Upper lobe of right lung (tissue), 1 donor: Measurements from ENCODE around the gene APOC4. TPM values are rescaled to one million over a fixed set of nuclear protein-coding genes. Genes with fewer than 3 reads are reported as not detected.

ENCODE experiments used
- ATAC-seq: fragments of 200-7000 bp; cut with Tn5 transposase; one replicate; pipeline ENCODE4 v1.9.1; 2020; ENCODE audit warnings: mild to moderate bottlenecking, moderate library complexity
- DNase-seq: peaks from one replicate; pipeline ENCODE4 v3.0.0-alpha.2; 2020
- H3K27ac ChIP-seq: fragments of 200-600 bp; one replicate; pipeline ENCODE4 v1.8.0; 2022
- H3K27me3 ChIP-seq: fragments of 200-600 bp; one replicate; pipeline ENCODE4 v1.8.0; 2022; ENCODE audit warnings: mild to moderate bottlenecking
- H3K36me3 ChIP-seq: fragments of 200-600 bp; one replicate; pipeline ENCODE4 v1.8.0; 2022
- H3K4me1 ChIP-seq: fragments of 200-600 bp; one replicate; pipeline ENCODE4 v1.8.0; 2022
- H3K4me3 ChIP-seq: fragments of 200-600 bp; one replicate; pipeline ENCODE4 v1.8.0; 2022; ENCODE audit warnings: mild to moderate bottlenecking
- H3K9me3 ChIP-seq: fragments of 200-600 bp; one replicate; pipeline ENCODE4 v1.8.0; 2022
- intact Hi-C: fragments of 100-400 bp; cut with DNase I; formaldehyde crosslinking; loops from one replicate; pipeline ENCODE4 v1.11.0; 2022
- total RNA-seq: library from RNA; stranded (reverse); fragmentation: NEBNext Ultra II Directional; extraction: Animal tissue kit (Norgen Biotek cat#: 25700); gene quantifications from one replicate; pipeline ENCODE4 v1.2.1, GENCODE V29; 2021
- TF ChIP-seq, protein P1 (sequence below): fragments of 200-600 bp; IDR thresholded peaks from one replicate; pipeline ENCODE4 v1.8.0; 2022; ENCODE audit warnings: antibody characterized with exemption
- donor health status: DM: no; HTN: yes; CAD: no; lungs with severe emphysema.

Gene APOC4
- total RNA-seq, 1 donor from 2014 or later, result not detected

GRCh38 chr19:44955505-44956439 is 13.7 kb downstream of the APOC4 start:
- peaks cover 5% of the 10 kb centered on the region for H3K36me3 ChIP-seq
- no peaks in the 10 kb centered on the region for H3K9me3 ChIP-seq
- peak overlapping the region; percentile 89 for H3K27ac ChIP-seq
- TF ChIP-seq, protein P1, sequence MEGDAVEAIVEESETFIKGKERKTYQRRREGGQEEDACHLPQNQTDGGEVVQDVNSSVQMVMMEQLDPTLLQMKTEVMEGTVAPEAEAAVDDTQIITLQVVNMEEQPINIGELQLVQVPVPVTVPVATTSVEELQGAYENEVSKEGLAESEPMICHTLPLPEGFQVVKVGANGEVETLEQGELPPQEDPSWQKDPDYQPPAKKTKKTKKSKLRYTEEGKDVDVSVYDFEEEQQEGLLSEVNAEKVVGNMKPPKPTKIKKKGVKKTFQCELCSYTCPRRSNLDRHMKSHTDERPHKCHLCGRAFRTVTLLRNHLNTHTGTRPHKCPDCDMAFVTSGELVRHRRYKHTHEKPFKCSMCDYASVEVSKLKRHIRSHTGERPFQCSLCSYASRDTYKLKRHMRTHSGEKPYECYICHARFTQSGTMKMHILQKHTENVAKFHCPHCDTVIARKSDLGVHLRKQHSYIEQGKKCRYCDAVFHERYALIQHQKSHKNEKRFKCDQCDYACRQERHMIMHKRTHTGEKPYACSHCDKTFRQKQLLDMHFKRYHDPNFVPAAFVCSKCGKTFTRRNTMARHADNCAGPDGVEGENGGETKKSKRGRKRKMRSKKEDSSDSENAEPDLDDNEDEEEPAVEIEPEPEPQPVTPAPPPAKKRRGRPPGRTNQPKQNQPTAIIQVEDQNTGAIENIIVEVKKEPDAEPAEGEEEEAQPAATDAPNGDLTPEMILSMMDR, result no peak
- no peaks in the 10 kb centered on the region for H3K27me3 ChIP-seq
- no peak for DNase-seq
- H3K4me3 ChIP-seq, result peak overlapping the region; percentile 95
- H3K4me1 ChIP-seq, result peaks cover 25% of the 10 kb centered on the region
- intact Hi-C loops, result loop anchor here (10.0 kb wide), 1 partner anchor 51 kb away; the partner anchor contains the start of gene APOE
- ATAC-seq, result no peak

DNA sequence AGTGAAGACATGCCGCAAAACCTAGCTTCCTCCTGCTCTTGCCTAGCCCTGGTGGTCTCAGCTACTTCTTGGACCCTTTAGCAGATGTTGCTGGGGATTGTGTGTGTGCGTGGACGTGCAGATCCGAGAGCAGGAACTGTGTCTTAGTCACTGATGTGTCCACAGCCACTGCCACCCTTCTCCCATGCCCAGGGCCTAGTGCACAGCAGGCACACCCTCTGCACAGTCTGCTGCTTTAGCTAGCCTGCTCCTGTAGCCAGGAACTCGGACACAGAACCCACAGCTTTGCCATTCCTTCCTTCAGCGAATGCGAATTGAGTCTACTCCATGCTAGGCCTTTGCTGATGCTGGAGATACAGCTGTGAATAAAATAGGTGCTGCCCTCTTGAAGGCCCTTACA is 15.5 kb downstream of the APOC4 start:
- intact Hi-C loops, result loop anchor here (10.0 kb wide), 1 partner anchor 53 kb away; the partner anchor contains the start of gene APOE
- Histone ChIP-seq H3K4me3 (no peak overlapping the region), H3K4me1 (peaks cover 25% of the 10 kb centered on the region), H3K9me3 (no peaks in the 10 kb centered on the region), H3K27me3 (no peaks in the 10 kb centered on the region), H3K27ac (no peak overlapping the region), H3K36me3 (peaks cover 18% of the 10 kb centered on the region)
- ATAC-seq (no peak), DNase-seq (no peak)
- TF ChIP-seq, protein P1, result no peak

- TF ChIP-seq, protein P1, result no peak
- no peak for DNase-seq
- peaks cover 25% of the 10 kb centered on the region for H3K4me1 ChIP-seq
- H3K4me3 ChIP-seq, result no peak overlapping the region
- H3K27me3 ChIP-seq, result no peaks in the 10 kb centered on the region
- H3K27ac ChIP-seq, result no peak overlapping the region
- no peaks in the 10 kb centered on the region for H3K9me3 ChIP-seq
- peaks cover 23% of the 10 kb centered on the region for H3K36me3 ChIP-seq
- no peak for ATAC-seq
- intact Hi-C loops, result loop anchor here (10.0 kb wide), 1 partner anchor 53 kb away; the partner anchor contains the start of gene APOE
These were observed 16.1 kb downstream of the APOC4 start for GRCh38 chr19:44958090-44958489.

GRCh38 chr19:44959691-44960090 is 17.7 kb downstream of the APOC4 start:
- no peaks in the 10 kb centered on the region for H3K27me3 ChIP-seq
- H3K27ac ChIP-seq, result no peak overlapping the region
- DNase-seq (no peak), ATAC-seq (no peak)
- peaks cover 19% of the 10 kb centered on the region for H3K4me1 ChIP-seq
- H3K9me3 ChIP-seq, result no peaks in the 10 kb centered on the region
- TF ChIP-seq, protein P1, result no peak
- no peak overlapping the region for H3K4me3 ChIP-seq
- intact Hi-C loops, result loop anchor here (10.0 kb wide), 1 partner anchor 55 kb away; the partner anchor contains the start of gene APOE
- H3K36me3 ChIP-seq, result peaks cover 36% of the 10 kb centered on the region

DNA sequence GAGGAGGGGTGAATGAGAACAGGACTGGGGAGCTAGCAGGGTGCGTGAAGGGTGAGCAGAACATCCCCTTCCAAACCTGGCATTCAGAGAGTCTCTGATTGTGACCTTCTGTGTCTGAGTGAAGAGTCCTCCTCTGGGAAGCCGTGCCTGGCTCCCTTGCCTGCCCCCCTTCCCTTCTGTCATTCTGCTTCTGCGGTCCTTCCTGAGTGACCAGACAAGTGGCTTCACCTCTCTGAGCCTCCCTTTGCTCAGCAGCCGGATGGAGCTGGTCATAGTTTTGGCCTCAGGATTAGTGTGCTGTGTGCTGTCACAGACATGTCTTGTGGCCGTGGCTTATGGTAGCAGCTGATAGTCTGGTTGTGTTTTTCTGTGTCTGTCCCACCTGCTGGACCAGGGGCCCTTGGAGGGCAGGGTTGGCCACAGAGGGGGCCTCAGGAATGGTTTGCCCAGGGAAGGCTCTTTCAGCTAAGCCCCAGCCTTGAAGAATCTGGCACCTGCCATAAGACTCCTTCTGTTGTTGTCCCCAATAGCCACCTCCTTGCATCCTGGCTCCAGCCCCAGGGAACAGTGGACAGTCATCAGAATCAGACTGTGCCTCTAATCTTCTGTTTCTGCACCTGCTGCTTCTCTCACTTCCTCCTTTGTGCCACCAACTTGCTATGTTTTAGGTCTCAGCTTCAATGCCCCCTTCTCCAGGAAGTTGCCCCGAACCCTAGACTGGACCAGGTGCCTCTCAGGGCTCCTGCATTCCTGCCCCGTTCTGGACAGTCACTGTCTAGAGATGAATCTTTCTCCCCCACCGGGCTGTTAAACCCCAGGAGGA is 19.1 kb downstream of the APOC4 start:
- H3K27me3 ChIP-seq, result no peaks in the 10 kb centered on the region
- TF ChIP-seq, protein P1, result no peak
- intact Hi-C loops, result no loop called here
- H3K4me1 ChIP-seq, result peaks cover 15% of the 10 kb centered on the region
- no peak for DNase-seq
- H3K4me3 ChIP-seq, result no peak overlapping the region
- ATAC-seq, result no peak
- peaks cover 48% of the 10 kb centered on the region for H3K36me3 ChIP-seq
- no peak overlapping the region for H3K27ac ChIP-seq
- no peaks in the 10 kb centered on the region for H3K9me3 ChIP-seq
